MM.1S (cell line): ENCODE measurements around the gene THAP2.

Source experiments
- EZH2 ChIP-seq: fragments of 300-600 bp; sonication (generic); optimal IDR thresholded peaks from 2 replicates; pipeline ENCODE3; 2017; ENCODE audit warnings: low read depth, mild to moderate bottlenecking, antibody characterized with exemption, low read length, mixed read lengths
- EZH2phosphoT487 ChIP-seq: fragments of 300-600 bp; sonication (generic); IDR thresholded peaks from 2 replicates; pipeline ENCODE4 v1.6.1; 2018; ENCODE audit warnings: antibody characterized with exemption, low read length
- TF ChIP-seq, protein P1 (sequence below): fragments of 300-600 bp; sonication (generic); IDR thresholded peaks from 2 replicates; pipeline ENCODE4 v1.5.1; 2016; ENCODE audit warnings: antibody characterized with exemption, low read length, mixed read lengths

DNA sequence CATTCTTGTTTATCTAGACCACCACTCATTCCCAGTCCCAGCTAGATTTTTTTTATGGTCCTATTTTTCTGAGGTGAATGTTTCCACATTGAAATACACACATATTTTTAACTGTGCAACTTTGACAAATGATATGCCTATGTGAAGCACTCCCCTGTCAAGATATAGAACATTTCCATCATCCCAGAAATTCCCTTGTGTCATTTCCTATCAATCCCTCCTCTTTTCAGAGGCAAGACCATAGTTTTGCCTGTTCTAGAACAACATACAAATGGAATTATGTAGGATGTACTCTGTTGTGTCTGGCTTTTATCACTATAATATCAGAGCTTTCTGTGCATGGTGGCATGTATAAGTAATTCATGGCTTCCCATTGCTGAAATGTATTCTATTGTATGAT lies 54.5 kb downstream of the THAP2 start:
- TF ChIP-seq, protein P1, sequence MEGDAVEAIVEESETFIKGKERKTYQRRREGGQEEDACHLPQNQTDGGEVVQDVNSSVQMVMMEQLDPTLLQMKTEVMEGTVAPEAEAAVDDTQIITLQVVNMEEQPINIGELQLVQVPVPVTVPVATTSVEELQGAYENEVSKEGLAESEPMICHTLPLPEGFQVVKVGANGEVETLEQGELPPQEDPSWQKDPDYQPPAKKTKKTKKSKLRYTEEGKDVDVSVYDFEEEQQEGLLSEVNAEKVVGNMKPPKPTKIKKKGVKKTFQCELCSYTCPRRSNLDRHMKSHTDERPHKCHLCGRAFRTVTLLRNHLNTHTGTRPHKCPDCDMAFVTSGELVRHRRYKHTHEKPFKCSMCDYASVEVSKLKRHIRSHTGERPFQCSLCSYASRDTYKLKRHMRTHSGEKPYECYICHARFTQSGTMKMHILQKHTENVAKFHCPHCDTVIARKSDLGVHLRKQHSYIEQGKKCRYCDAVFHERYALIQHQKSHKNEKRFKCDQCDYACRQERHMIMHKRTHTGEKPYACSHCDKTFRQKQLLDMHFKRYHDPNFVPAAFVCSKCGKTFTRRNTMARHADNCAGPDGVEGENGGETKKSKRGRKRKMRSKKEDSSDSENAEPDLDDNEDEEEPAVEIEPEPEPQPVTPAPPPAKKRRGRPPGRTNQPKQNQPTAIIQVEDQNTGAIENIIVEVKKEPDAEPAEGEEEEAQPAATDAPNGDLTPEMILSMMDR: no peak
- no peak for TF ChIP-seq EZH2
- no peak for TF ChIP-seq EZH2phosphoT487
